Lung (tissue), 12 donors: Measurements from ENCODE around the gene GIT2. TPM values are rescaled to one million over a fixed set of nuclear protein-coding genes. Genes with fewer than 3 reads are reported as not detected.

Experiments
- ATAC-seq: fragments of 200-7000 bp; cut with Tn5 transposase; one replicate; pipeline ENCODE4 v1.9.1; 2020; ENCODE audit warnings: moderate number of reproducible peaks; ENCODE audit not compliant: insufficient read depth, low FRiP score
- DNase-seq, 3 donors: peaks; one replicate each; pipeline ENCODE4 v3.0.0-alpha.2; 2013 to 2017
- H3K27ac ChIP-seq, 2 donors: one replicate each; pipeline ENCODE4 v1.5.1; 2013; ENCODE audit warnings: mild to moderate bottlenecking in 2 of 2, moderate library complexity in 2 of 2, control low read depth in 1 of 2, inconsistent platforms in 1 of 2, low read depth in 1 of 2, low read length in 1 of 2
- H3K27me3 ChIP-seq, 3 donors: one replicate each; pipeline ENCODE4 v1.5.1; 2013; ENCODE audit warnings: low read length in 2 of 3; ENCODE audit not compliant: control insufficient read depth in 3 of 3, insufficient read depth in 3 of 3
- H3K36me3 ChIP-seq, 4 donors: one replicate each; pipeline ENCODE4 v1.5.1; 2013; ENCODE audit warnings: low read length in 4 of 4, mild to moderate bottlenecking in 1 of 4, moderate library complexity in 1 of 4; ENCODE audit not compliant: control insufficient read depth in 4 of 4, insufficient read depth in 4 of 4
- H3K4me1 ChIP-seq, 5 donors: one replicate each; pipeline ENCODE4 v1.5.1; 2013; ENCODE audit warnings: low read length in 5 of 5, mild to moderate bottlenecking in 2 of 5, moderate library complexity in 1 of 5; ENCODE audit not compliant: control insufficient read depth in 5 of 5, insufficient read depth in 5 of 5
- H3K4me3 ChIP-seq: one replicate; pipeline ENCODE4 v1.5.1; 2013; ENCODE audit warnings: mild to moderate bottlenecking, control low read depth, moderate library complexity
- H3K9ac ChIP-seq, 2 donors: one replicate each; pipeline ENCODE4 v1.5.1; 2013; ENCODE audit warnings: low read length in 2 of 2, control low read depth in 1 of 2; ENCODE audit not compliant: insufficient read depth in 1 of 2
- H3K9me3 ChIP-seq, 4 donors: one replicate each; pipeline ENCODE4 v1.5.1; 2013; ENCODE audit warnings: low read length in 3 of 4, mild to moderate bottlenecking in 1 of 4, moderate library complexity in 1 of 4; ENCODE audit not compliant: control insufficient read depth in 4 of 4, insufficient read depth in 3 of 4
- WGBS, 2 donors: extraction: QIAGEN DNeasy Blood & Tissue Kit; methylation state at CpG; one replicate each; pipeline ENCODE4 v1.1.7; 2013; 5-methylcytosine and 5-hydroxymethylcytosine counted together
- polyA plus RNA-seq, 2 donors: library from polyadenylated mRNA; stranded (reverse); fragments of 200-250 nt; gene quantifications; one replicate each; pipeline ENCODE4 v1.2.1, GENCODE V29; 2013
- total RNA-seq, 2 donors: library from RNA; depleted of rRNA in 1 of 2; stranded (reverse); fragments of >200 nt in 1 of 2; gene quantifications; one replicate each; pipeline ENCODE4 v1.2.1, GENCODE V29; 2014 to 2021
- TF ChIP-seq, protein P1 (sequence below): IDR thresholded peaks from 2 replicates; pipeline ENCODE4 v1.5.1; 2012; ENCODE audit warnings: mild to moderate bottlenecking; ENCODE audit errors: control extremely low read depth, extremely low read depth
- donor health status: control.
- donor health status: control.
- donor health status: Bipolar disorder and iron deficiency.
- donor health status: healthy.
- donor health status: DM: yes; HTN: yes; CAD: no.

Gene GIT2
- total and polyA plus RNA-seq, 4 donors: 13.5 to 75.8 (median 40.1) TPM

DNA sequence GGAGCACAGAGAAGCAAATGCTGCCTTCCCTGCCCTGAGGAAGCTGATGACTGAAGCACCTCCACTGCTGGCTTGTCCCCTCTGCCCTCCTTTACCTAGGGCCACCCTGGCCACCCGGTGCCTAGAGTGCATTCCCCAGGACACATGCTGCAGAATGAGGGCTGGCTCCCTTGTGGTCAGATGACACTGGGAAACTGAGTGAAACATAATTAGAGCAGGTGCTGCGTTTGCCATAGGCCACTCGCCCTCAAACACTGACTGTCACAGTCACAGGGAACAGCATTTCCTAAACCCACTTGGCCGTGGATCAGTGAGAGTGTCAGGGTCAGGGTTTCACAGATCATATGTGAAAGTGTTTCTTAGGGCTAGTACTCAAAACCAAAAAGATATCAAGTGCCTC lies 80.1 kb downstream of the GIT2 start:
- 95% methylated on average over 4 of the region's 4 CpGs for WGBS, 2 donors
- TF ChIP-seq, protein P1, sequence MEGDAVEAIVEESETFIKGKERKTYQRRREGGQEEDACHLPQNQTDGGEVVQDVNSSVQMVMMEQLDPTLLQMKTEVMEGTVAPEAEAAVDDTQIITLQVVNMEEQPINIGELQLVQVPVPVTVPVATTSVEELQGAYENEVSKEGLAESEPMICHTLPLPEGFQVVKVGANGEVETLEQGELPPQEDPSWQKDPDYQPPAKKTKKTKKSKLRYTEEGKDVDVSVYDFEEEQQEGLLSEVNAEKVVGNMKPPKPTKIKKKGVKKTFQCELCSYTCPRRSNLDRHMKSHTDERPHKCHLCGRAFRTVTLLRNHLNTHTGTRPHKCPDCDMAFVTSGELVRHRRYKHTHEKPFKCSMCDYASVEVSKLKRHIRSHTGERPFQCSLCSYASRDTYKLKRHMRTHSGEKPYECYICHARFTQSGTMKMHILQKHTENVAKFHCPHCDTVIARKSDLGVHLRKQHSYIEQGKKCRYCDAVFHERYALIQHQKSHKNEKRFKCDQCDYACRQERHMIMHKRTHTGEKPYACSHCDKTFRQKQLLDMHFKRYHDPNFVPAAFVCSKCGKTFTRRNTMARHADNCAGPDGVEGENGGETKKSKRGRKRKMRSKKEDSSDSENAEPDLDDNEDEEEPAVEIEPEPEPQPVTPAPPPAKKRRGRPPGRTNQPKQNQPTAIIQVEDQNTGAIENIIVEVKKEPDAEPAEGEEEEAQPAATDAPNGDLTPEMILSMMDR: no peak
- no peaks in the 10 kb centered on the region for H3K4me1 ChIP-seq
- no peaks in the 10 kb centered on the region for H3K27me3 ChIP-seq
- H3K4me3 ChIP-seq: no peak overlapping the region
- ATAC-seq (no peak), DNase-seq (no peak)
- H3K9ac ChIP-seq: no peak overlapping the region
- H3K27ac ChIP-seq: no peak overlapping the region
- H3K9me3 ChIP-seq: no peaks in the 10 kb centered on the region
- peaks cover 22 to 46% (median 31%) of the 10 kb centered on the region in 4 donors for H3K36me3 ChIP-seq

DNA sequence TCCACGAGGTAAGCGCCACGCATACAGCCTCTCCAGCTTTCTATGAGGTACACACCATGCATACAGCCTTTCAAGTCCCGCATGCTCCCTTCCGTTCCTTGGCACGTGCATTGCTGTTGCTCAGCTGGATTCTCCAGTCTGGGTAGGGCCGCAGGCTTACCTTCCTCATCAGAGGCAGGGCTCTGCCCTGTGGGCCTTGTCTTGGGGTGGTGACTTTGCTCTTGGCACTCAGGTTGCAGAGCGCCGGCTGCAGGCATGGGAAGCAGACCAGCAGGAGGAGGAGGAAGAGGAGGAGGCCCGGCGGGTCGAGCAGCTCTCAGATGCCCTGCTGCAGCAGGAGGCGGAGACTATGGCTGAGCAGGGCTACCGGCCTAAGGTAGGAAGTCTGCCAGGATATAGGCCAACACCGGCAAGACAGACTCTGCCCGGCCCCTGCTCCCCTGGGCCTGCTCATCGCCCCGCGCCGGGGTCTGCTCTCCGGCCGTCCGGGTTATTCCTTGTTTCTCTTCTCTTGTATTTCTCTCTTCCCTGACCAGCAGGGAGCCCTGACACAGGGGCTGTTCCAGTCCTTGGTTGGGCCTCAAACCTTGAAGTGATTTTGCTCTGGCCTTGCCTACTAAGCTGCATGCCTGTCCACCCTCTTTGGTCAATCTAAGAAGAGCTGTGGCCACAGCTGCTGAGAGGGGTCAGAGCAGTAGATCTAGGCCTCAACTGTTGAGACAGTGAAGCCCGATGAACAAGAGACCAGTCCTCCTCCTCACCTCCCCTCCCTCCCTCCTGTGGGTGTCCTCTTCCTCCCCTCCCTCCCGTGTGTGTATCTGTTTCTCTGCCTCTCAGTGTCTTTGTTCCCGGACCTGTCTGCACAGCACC lies 80.8 kb downstream of the GIT2 start:
- no peaks in the 10 kb centered on the region for H3K9me3 ChIP-seq
- no peaks in the 10 kb centered on the region for H3K27me3 ChIP-seq
- H3K4me3 ChIP-seq: no peak overlapping the region
- peaks cover 25 to 47% (median 31%) of the 10 kb centered on the region in 4 donors for H3K36me3 ChIP-seq
- TF ChIP-seq, protein P1: no peak
- H3K27ac ChIP-seq: no peak overlapping the region
- 88 to 96% methylated on average over 25 to 26 of the region's 26 CpGs for WGBS, 2 donors
- H3K9ac ChIP-seq: no peak overlapping the region
- ATAC-seq (no peak), DNase-seq (no peak)
- H3K4me1 ChIP-seq: no peaks in the 10 kb centered on the region

DNA sequence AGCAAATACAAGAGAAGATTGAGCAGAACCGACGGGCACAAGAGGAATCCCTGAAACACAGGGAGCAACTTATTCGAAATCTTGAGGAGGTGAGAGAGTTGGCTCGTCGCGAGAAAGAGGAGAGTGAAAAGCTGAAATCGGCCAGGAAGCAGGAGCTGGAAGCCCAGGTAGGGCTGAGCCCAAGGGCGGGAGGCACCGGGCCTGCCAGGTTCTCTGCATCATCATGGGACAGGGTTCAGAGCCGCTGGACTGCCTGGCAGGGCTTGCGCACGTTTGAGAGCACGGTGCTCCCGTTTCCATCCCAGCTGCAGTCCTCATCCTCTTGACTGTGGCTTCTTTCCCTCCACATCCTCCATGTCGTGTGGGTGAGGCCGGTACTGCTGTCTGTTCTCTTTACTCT lies 81.7 kb downstream of the GIT2 start:
- 94 to 96% methylated on average over 16 of the region's 16 CpGs for WGBS, 2 donors
- H3K27ac ChIP-seq: no peak overlapping the region
- no peaks in the 10 kb centered on the region for H3K9me3 ChIP-seq
- H3K4me1 ChIP-seq: no peaks in the 10 kb centered on the region
- DNase-seq (no peak), ATAC-seq (no peak)
- no peak overlapping the region for H3K4me3 ChIP-seq
- no peaks in the 10 kb centered on the region for H3K27me3 ChIP-seq
- peaks cover 22 to 44% (median 29%) of the 10 kb centered on the region in 4 donors for H3K36me3 ChIP-seq
- TF ChIP-seq, protein P1: no peak
- no peak overlapping the region for H3K9ac ChIP-seq
